ENCODE results near the gene TMEM140.

Gene TMEM140

DNA sequence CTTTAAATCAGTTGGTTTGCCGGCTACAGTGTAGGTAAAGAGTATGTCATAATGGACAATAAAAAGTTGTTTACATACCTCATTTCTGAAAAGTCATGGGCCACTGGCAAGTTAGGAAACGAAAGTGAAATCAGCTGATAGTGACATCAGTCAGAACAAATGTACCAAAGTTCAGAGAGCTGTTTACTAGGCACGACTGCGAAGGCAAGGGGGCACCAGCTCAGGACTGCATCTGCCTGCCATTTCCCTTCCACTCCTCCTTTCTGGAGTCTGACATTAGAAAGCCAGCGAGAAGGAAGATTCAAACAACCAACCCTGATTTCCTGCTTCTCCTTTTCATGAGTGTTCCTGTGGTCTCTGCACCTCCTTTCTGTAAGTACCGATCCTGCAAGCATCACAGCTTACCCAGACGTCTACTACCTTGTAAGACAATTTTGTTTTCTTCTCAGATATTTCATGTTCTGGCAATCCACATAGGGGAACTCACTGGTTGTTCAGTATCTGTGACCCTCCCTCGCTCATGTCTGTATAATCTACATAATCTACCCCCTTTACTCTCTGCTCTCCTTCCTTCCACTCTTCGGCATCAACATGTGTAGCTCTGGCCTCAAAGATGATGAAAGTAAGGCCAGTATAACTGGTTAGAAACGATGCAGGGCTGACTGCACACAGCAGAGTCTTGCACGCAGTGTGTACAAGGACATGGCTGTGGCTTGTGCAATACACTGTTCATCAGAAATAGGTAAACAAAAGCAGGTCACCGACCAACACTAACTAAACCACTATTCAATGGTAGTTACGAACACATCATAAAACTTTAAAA lies at the start of gene TMEM140:
Gene TMEM140, plus strand, starts transcription at position 174 of the 823 bp plus-strand sequence. CDS start 16,370 bp downstream, outside the sequence.
- TF ChIP-seq, protein P1, sequence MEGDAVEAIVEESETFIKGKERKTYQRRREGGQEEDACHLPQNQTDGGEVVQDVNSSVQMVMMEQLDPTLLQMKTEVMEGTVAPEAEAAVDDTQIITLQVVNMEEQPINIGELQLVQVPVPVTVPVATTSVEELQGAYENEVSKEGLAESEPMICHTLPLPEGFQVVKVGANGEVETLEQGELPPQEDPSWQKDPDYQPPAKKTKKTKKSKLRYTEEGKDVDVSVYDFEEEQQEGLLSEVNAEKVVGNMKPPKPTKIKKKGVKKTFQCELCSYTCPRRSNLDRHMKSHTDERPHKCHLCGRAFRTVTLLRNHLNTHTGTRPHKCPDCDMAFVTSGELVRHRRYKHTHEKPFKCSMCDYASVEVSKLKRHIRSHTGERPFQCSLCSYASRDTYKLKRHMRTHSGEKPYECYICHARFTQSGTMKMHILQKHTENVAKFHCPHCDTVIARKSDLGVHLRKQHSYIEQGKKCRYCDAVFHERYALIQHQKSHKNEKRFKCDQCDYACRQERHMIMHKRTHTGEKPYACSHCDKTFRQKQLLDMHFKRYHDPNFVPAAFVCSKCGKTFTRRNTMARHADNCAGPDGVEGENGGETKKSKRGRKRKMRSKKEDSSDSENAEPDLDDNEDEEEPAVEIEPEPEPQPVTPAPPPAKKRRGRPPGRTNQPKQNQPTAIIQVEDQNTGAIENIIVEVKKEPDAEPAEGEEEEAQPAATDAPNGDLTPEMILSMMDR (IDR thresholded peaks at IDR 0.05), result no peak

DNA sequence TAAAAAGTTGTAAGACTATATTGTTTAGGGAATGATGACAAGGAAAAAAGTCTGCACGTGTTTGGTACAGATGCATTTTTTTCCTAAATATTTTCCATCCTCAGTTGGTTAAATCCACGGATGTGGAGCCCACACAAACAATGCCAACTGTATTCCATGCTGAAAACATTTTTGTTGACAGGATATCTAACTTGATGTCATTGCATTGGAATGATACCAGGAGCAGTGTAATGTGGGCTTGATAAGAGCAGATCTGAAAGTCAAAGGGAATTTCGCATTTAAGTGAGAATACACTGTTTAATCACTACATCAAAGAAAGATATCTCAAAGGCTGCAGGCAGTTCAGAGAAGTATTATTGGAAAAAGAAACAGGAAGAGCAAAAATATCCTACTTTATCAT lies 49.5 kb upstream of the TMEM140 start:
- TF ChIP-seq, protein P1 (IDR thresholded peaks at IDR 0.05), result no peak

DNA sequence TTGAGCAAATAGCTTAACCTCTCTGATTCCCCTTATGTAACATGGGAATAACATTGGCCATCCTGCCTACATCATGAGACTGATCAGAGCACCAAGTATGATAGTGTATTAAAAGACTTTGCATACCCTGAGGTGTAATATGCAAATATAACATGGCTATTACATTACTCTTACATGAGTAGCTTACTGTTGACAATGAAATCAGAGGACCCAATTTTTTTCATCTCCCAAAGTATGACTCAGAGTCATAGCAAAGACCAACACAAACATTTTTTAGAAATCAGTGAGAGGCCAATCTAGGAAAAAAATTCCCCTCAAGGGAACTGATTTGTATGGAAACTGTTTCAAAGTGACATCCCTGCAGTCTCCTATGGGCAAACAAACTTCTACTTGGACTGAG lies 47.0 kb upstream of the TMEM140 start:
- TF ChIP-seq, protein P1 (IDR thresholded peaks at IDR 0.05), result no peak

DNA sequence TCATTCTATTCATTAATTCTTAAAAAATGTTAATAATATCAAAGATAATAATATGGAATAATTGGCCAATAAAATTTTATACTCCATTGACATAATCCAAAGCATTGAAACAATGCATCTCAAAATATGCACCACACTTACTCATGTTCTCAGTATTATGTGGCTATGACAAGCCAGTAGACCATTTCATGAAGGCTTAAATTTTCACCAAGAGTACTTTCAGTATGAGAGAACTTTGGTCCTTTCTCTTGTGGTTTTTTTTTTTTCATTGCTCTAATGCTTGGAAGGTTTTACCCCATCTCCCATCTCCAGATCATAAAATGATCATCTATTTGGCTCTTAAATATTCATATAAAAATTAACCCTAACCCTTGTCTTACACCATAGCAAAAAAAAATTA lies 45.5 kb upstream of the TMEM140 start:
- TF ChIP-seq, protein P1 (IDR thresholded peaks at IDR 0.05), result no peak

DNA sequence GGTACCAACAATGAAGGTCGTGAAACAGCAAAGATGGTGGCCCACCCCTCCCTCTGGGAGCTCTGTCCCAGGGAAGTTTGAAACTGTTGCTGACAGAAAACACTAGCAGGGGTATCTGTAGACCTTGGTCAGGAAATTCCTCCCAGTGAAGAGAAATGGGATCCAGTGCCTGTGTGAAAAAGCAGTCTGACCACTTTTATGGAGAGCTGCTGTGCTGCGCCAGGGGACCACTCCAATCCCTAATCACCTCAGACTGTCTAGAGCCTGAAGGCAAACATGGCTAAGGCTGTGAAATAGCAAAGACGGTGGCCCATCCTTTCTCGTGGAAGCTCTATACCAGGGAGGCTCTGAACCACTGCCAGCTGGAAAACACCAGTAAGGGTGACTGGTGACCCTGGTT lies 38.3 kb upstream of the TMEM140 start:
- TF ChIP-seq, protein P1 (IDR thresholded peaks at IDR 0.05), result no peak

DNA sequence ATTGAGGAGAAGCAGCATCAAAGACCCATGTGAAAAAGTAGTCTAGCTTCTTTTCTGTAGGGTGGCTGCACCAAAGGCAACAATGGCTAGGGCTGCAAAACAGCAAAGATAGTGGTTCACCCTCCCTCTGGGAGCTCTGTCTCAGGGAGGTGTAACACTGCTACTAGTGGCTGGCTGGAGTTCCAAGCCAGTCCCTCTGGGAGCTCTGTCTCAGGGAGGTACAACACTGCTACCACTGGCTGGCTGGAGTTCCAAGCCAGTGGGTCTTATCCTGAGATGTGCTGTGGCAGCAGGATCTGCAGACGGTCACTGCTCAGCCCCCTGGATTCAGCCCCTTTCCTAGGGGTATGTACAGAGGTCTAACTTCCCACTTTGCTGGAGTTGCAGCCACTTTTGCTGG lies 37.9 kb upstream of the TMEM140 start:
- TF ChIP-seq, protein P1 (IDR thresholded peaks at IDR 0.05), result no peak

DNA sequence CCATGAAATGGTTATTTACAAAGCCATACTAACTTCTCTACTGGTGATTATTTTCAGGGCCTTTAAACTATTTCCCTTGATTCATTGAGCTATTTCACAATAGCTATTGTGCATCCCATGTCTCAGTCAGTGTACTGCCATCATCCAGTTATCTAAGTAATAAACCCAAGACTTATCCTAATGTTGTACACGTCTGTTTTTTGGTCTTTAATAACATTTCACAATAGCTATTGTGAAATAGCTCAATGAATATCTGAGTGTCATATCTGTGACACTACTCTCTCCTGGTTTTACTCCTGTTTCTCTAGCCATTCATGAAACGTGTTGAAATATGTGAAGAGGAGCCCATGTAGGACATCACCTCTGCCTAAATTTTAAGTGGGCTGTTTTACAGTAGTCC lies 36.5 kb upstream of the TMEM140 start:
- TF ChIP-seq, protein P1 (IDR thresholded peaks at IDR 0.05), result no peak

All from LNCAP (cell line).